GM19455 (cell line): ENCODE measurements around the gene KLKB1.

Experiments
- ATAC-seq: cut with Tn5 transposase; IDR thresholded peaks from one replicate; pipeline ENCODE4 v1.9.1; 2021; ENCODE audit not compliant: unreplicated experiment

The KLKB1 gene

GRCh38 chr4:186227221-186227620 lies at the start of gene KLKB1:
KLKB1 (plus strand) TSS chr4:186227507; CDS start chr4:186228196, 689 bp downstream.
- ATAC-seq = no peak

GRCh38 chr4:186188107-186188506 lies 39.2 kb upstream of the KLKB1 start:
- no peak for ATAC-seq

- ATAC-seq = no peak
These were observed 37.7 kb upstream of the KLKB1 start for GRCh38 chr4:186189656-186190055.

GRCh38 chr4:186190581-186191199 lies 36.6 kb upstream of the KLKB1 start:
- ATAC-seq = peak; percentile 45

- ATAC-seq = peak; percentile 85
These were observed 35.9 kb upstream of the KLKB1 start, which contains the start of gene CYP4V2 for GRCh38 chr4:186191200-186192065. CYP4V2 (plus strand) TSS chr4:186191567; CDS start chr4:186191824, 257 bp downstream.

- peak; percentile 19 for ATAC-seq
These were observed 35.2 kb upstream of the KLKB1 start for GRCh38 chr4:186192066-186192612.

GRCh38 chr4:186193851-186194250 lies 33.5 kb upstream of the KLKB1 start:
- no peak for ATAC-seq

- ATAC-seq = no peak
These were observed 31.2 kb upstream of the KLKB1 start for GRCh38 chr4:186196063-186196462.

GRCh38 chr4:186200516-186200915 lies 26.8 kb upstream of the KLKB1 start:
- no peak for ATAC-seq

- no peak for ATAC-seq
These were observed 26.3 kb upstream of the KLKB1 start for GRCh38 chr4:186201010-186201409.

- peak; percentile 87 for ATAC-seq
These were observed 25.6 kb upstream of the KLKB1 start for GRCh38 chr4:186201535-186202230.

GRCh38 chr4:186202490-186203140 lies 24.7 kb upstream of the KLKB1 start:
- ATAC-seq = no peak

- ATAC-seq = no peak
These were observed 23.9 kb upstream of the KLKB1 start for GRCh38 chr4:186203406-186203805.

GRCh38 chr4:186204103-186204559 lies 23.2 kb upstream of the KLKB1 start:
- ATAC-seq = no peak

GRCh38 chr4:186204686-186205085 lies 22.6 kb upstream of the KLKB1 start:
- no peak for ATAC-seq

GRCh38 chr4:186205156-186205555 lies 22.2 kb upstream of the KLKB1 start:
- ATAC-seq = no peak

- no peak for ATAC-seq
These were observed 10.8 kb upstream of the KLKB1 start for GRCh38 chr4:186216465-186217024.

- ATAC-seq = no peak
These were observed 9.5 kb upstream of the KLKB1 start for GRCh38 chr4:186217733-186218293.

- no peak for ATAC-seq
These were observed 5.7 kb upstream of the KLKB1 start for GRCh38 chr4:186221624-186222023.

- ATAC-seq = no peak
These were observed 1.5 kb upstream of the KLKB1 start for GRCh38 chr4:186225848-186226247.
